Liver (tissue), 9 donors: ENCODE results near the gene CA6. TPM values are rescaled to one million over a fixed set of nuclear protein-coding genes. Genes with fewer than 3 reads are reported as not detected.
"Not testable (repeated sequence)": the region's sequence is repeated elsewhere in the genome, so short reads cannot be mapped to it uniquely, and the experiment has no call there.

Source experiments
- DNase-seq: peaks from one replicate; pipeline ENCODE4 v3.0.0-alpha.2; 2017; ENCODE audit warnings: low spot score
- H3K27ac ChIP-seq, 2 donors: one replicate each; pipeline ENCODE4 v1.7.0; 2013; ENCODE audit warnings: inconsistent platforms in 2 of 2, low read length in 2 of 2, control low read depth in 1 of 2, low read depth in 1 of 2, mild to moderate bottlenecking in 1 of 2
- H3K27me3 ChIP-seq, 4 donors: one replicate each; pipeline versions ENCODE4 v1.6.1 to v1.7.0; 2013; ENCODE audit warnings: low read length in 3 of 4, inconsistent platforms in 1 of 4, mild to moderate bottlenecking in 1 of 4, moderate library complexity in 1 of 4; ENCODE audit not compliant: control insufficient read depth in 4 of 4, insufficient read depth in 4 of 4
- H3K36me3 ChIP-seq, 4 donors: one replicate each; pipeline versions ENCODE4 v1.6.1 to v1.7.0; 2013; ENCODE audit warnings: low read length in 3 of 4, mild to moderate bottlenecking in 3 of 4, low read depth in 1 of 4, moderate library complexity in 1 of 4; ENCODE audit not compliant: control insufficient read depth in 4 of 4, insufficient read depth in 3 of 4
- H3K4me1 ChIP-seq, 4 donors: one replicate each; pipeline versions ENCODE4 v1.6.1 to v1.7.0; 2013; ENCODE audit warnings: low read length in 3 of 4, mild to moderate bottlenecking in 3 of 4, moderate library complexity in 1 of 4; ENCODE audit not compliant: control insufficient read depth in 4 of 4, insufficient read depth in 4 of 4
- H3K4me3 ChIP-seq, 3 donors: one replicate each; pipeline versions ENCODE4 v1.6.1 to v1.7.0; 2013; ENCODE audit warnings: low read length in 3 of 3, control low read depth in 1 of 3, low read depth in 1 of 3, mild to moderate bottlenecking in 1 of 3
- H3K9ac ChIP-seq, 2 donors: one replicate each; pipeline ENCODE4 v1.7.0; 2013; ENCODE audit warnings: low read length in 2 of 2, mild to moderate bottlenecking in 2 of 2, moderate library complexity in 2 of 2, control low read depth in 1 of 2, low read depth in 1 of 2
- H3K9me3 ChIP-seq, 4 donors: one replicate each; pipeline versions ENCODE4 v1.6.1 to v1.7.0; 2013; ENCODE audit warnings: low read length in 3 of 4; ENCODE audit not compliant: control insufficient read depth in 4 of 4
- EGR1 ChIP-seq, 2 donors: IDR thresholded peaks; 2 replicates each; pipeline ENCODE4 v1.6.1; 2016 to 2018; ENCODE audit warnings: antibody characterized with exemption in 2 of 2, low read depth in 2 of 2
- FOXA1 ChIP-seq: IDR thresholded peaks from 2 replicates; pipeline ENCODE4 v1.6.1; 2016; ENCODE audit warnings: antibody characterized with exemption
- FOXA2 ChIP-seq: IDR thresholded peaks from 2 replicates; pipeline ENCODE4 v1.6.1; 2016; ENCODE audit warnings: antibody characterized with exemption
- GABPA ChIP-seq, 2 donors: IDR thresholded peaks in 1 of 2; conservative IDR thresholded peaks in 1 of 2; 2 replicates each; pipeline ENCODE4 v1.6.1; 2016; ENCODE audit warnings: antibody characterized with exemption in 2 of 2, mild to moderate bottlenecking in 1 of 2, moderate library complexity in 1 of 2
- HNF4A ChIP-seq, 2 donors: conservative IDR thresholded peaks; 2 replicates each; pipeline ENCODE4 v1.6.1; 2016; ENCODE audit warnings: antibody characterized with exemption in 2 of 2, mild to moderate bottlenecking in 2 of 2
- HNF4G ChIP-seq: IDR thresholded peaks from 2 replicates; pipeline ENCODE4 v1.6.1; 2016; ENCODE audit warnings: antibody characterized with exemption
- JUND ChIP-seq, 2 donors: IDR thresholded peaks; 2 replicates each; pipeline ENCODE4 v1.6.1; 2016; ENCODE audit warnings: antibody characterized with exemption in 2 of 2
- NR2F2 ChIP-seq: IDR thresholded peaks from 2 replicates; pipeline ENCODE4 v1.6.1; 2016; ENCODE audit warnings: antibody characterized with exemption
- RXRA ChIP-seq, 2 donors: IDR thresholded peaks; 2 replicates each; pipeline ENCODE4 v1.6.1; 2017 to 2018; ENCODE audit warnings: antibody characterized with exemption in 2 of 2, mild to moderate bottlenecking in 1 of 2
- SP1 ChIP-seq: IDR thresholded peaks from 2 replicates; pipeline ENCODE4 v1.6.1; 2018; ENCODE audit warnings: antibody characterized with exemption, mild to moderate bottlenecking
- TAF1 ChIP-seq: conservative IDR thresholded peaks from 2 replicates; pipeline ENCODE4 v1.6.1; 2016; ENCODE audit warnings: antibody characterized with exemption, mild to moderate bottlenecking
- YY1 ChIP-seq: IDR thresholded peaks from 2 replicates; pipeline ENCODE4 v1.6.1; 2016; ENCODE audit warnings: antibody characterized with exemption, mild to moderate bottlenecking
- WGBS: extraction: QIAGEN DNeasy Blood & Tissue Kit; methylation state at CpG from one replicate; pipeline ENCODE4 v1.1.7; 2013; 5-methylcytosine and 5-hydroxymethylcytosine counted together
- polyA plus RNA-seq, 2 donors: library from polyadenylated mRNA; stranded (reverse) in 1 of 2; unstranded in 1 of 2; fragments of 200-250 nt in 1 of 2; fragments of >200 nt in 1 of 2; fragmentation: Nextera tagmentation in 1 of 2; extraction: Ambion mirVana in 1 of 2; gene quantifications; one replicate each; pipeline versions ENCODE4 v1.2.1 to v1.2.3, GENCODE V29; 2013 to 2015
- total RNA-seq, 2 donors: library from RNA; depleted of rRNA; stranded (reverse); fragments of >200 nt; gene quantifications; one replicate each; pipeline ENCODE4 v1.2.3, GENCODE V29; 2014
- TF ChIP-seq, protein P1 (sequence below): IDR thresholded peaks from 2 replicates; pipeline ENCODE4 v1.6.1; 2016; ENCODE audit warnings: antibody characterized with exemption
- TF ChIP-seq, protein P2 (sequence below): IDR thresholded peaks from 2 replicates; pipeline ENCODE4 v1.6.1; 2016; ENCODE audit warnings: antibody characterized with exemption
- TF ChIP-seq, protein P3 (sequence below): IDR thresholded peaks from 2 replicates; pipeline ENCODE4 v1.6.1; 2016; ENCODE audit warnings: antibody characterized with exemption
- donor health status: healthy.
- donor health status: healthy.
- donor health status: healthy.
- donor health status: healthy.
- donor health status: healthy.

The CA6 gene
- total RNA-seq (not detected), polyA plus RNA-seq (not detected)

DNA sequence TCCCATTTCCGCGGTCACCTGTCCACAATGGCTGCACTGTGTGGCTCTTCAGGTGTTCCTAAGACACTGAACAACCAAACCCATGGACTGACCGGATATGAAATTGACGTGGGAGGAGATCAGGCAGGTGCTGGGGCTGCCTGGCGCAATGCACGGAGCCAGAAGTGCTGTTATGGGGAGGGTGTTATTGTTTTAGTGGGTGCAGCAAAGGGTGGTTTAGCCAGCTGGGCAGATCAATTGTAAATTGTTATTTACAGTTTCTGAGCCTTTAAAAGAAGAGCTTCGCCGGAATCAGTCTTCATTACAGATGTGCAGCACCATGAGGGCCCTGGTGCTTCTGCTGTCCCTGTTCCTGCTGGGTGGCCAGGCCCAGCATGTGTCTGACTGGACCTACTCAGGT, at the start of gene CA6:
Gene CA6 (plus strand): TSS at position 301 of the 400 bp plus-strand sequence. CDS start 19 bp downstream, at position 320.
- Histone ChIP-seq H3K27ac (no peak within 1 kb of the TSS), H3K36me3 (no peaks in the 10 kb centered on the region), H3K4me1 (no peaks in the 10 kb centered on the region), H3K27me3 (no peaks in the 10 kb centered on the region), H3K4me3 (no peak within 1 kb of the TSS), H3K9ac (no peak within 1 kb of the TSS), H3K9me3 (no peaks in the 10 kb centered on the region)
- DNase-seq = no peak
- WGBS = 96% methylated on average over 8 of the region's 8 CpGs
- TF ChIP-seq, protein P1, sequence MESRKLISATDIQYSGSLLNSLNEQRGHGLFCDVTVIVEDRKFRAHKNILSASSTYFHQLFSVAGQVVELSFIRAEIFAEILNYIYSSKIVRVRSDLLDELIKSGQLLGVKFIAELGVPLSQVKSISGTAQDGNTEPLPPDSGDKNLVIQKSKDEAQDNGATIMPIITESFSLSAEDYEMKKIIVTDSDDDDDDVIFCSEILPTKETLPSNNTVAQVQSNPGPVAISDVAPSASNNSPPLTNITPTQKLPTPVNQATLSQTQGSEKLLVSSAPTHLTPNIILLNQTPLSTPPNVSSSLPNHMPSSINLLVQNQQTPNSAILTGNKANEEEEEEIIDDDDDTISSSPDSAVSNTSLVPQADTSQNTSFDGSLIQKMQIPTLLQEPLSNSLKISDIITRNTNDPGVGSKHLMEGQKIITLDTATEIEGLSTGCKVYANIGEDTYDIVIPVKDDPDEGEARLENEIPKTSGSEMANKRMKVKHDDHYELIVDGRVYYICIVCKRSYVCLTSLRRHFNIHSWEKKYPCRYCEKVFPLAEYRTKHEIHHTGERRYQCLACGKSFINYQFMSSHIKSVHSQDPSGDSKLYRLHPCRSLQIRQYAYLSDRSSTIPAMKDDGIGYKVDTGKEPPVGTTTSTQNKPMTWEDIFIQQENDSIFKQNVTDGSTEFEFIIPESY = no peak
- TF ChIP-seq JUND (IDR thresholded peaks at IDR 0.05) = no peak
- no peak for TF ChIP-seq FOXA1
- no peak for TF ChIP-seq RXRA (IDR thresholded peaks at IDR 0.05)
- no peak for TF ChIP-seq EGR1 (IDR thresholded peaks at IDR 0.05; ENCODE audit: low read depth in 2 of 2)
- no peak for TF ChIP-seq HNF4A (conservative IDR thresholded peaks at IDR 0.05)
- TF ChIP-seq HNF4G = no peak

DNA sequence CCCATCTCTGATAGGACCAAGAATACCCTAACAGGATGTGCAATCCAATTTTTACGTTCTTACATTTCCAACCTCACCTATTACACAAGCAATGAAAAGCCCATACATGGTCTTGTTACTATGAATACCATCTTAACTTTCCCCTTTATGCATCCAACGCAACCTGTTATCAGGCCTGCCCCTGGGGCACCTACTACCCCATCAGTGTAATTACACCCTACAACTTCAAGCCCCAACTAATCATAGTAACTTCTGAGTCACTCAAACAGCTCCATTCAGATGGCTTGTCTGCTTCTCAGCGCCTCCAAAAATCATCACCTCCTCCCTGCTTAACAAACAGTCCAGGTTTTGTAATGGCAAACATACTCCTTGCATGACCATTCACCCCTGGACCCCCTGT, 48.9 kb upstream of the CA6 start:
- WGBS = 82% methylated on average over 3 of the region's 3 CpGs
- H3K4me1 ChIP-seq, H3K9ac ChIP-seq, H3K4me3 ChIP-seq, H3K27ac ChIP-seq, DNase-seq, H3K36me3 ChIP-seq, H3K9me3 ChIP-seq, H3K27me3 ChIP-seq: not testable (repeated sequence)

DNA sequence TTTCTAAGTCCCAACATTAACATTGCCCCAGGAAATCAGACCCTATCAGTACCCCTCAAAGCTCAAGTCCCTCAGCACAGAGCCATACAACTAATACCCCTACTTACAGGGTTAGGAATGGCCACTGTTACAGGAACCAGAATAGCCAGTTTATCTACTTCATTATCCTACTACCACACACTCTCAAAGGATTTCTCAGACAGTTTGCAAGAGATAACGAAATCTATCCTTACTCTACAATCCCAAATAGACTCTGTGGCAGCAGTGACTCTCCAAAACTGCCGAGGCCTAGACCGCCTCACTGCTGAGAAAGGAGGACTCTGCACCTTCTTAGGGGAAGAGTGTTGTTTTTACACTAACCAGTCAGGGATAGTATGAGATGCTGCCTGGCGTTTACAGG, 48.2 kb upstream of the CA6 start:
- H3K27me3 ChIP-seq, H3K36me3 ChIP-seq, H3K9me3 ChIP-seq, DNase-seq, H3K27ac ChIP-seq, H3K4me3 ChIP-seq, H3K9ac ChIP-seq, H3K4me1 ChIP-seq: not testable (repeated sequence)
- WGBS = 89% methylated on average over 4 of the region's 4 CpGs

DNA sequence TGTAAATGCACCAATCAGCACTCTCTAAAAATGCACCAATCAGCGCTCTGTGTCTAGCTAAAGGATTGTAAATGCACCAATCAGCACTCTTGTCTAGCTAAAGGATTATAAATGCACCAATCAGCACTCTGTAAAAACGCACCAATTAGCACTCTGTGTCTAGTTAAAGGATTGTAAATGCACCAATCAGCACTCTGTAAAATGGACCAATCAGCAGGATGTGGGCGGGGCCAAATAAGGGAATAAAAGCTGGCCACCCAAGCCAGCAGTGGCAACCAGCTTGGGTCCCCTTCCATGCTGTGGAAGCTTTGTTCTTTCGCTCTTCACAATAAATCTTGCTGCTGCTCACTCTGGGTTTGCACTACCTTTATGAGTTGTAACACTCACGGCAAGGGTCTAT, 47.2 kb upstream of the CA6 start:
- WGBS = 92% methylated on average over 5 of the region's 5 CpGs
- H3K36me3 ChIP-seq, H3K4me1 ChIP-seq, DNase-seq, H3K27me3 ChIP-seq, H3K9me3 ChIP-seq, H3K9ac ChIP-seq, H3K4me3 ChIP-seq, H3K27ac ChIP-seq: not testable (repeated sequence)

DNA sequence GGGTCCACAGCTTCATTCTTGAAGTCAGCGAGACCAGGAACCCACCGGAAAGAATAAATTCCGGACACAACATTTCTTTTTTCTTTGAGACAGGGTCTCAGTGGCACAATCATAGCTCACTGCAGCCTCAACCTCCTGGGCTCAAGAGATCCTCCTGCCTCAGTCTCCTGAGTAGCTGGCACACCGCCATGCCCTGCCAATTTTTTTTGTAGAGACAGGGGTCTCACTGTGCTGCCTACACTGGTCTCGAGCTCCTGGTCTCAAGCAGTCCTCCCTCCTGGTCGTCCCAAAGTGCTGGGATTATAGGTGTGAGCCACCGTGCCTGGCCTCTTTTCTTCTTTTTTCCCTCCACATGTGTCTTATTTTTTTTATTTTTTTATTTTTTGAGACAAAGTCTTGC, 46.6 kb upstream of the CA6 start:
- WGBS = 95% methylated on average over 7 of the region's 7 CpGs
- Histone ChIP-seq H3K4me3 (no peak overlapping the region), H3K9me3 (no peaks in the 10 kb centered on the region), H3K4me1 (no peaks in the 10 kb centered on the region), H3K27me3 (no peaks in the 10 kb centered on the region), H3K9ac (no peak overlapping the region), H3K27ac (no peak overlapping the region), H3K36me3 (no peaks in the 10 kb centered on the region)
- no peak for DNase-seq
- no peak for TF ChIP-seq SP1
- TF ChIP-seq EGR1 (IDR thresholded peaks at IDR 0.05; ENCODE audit: low read depth in 2 of 2) = no peak
- TF ChIP-seq, protein P1 = no peak
- TF ChIP-seq, protein P2, sequence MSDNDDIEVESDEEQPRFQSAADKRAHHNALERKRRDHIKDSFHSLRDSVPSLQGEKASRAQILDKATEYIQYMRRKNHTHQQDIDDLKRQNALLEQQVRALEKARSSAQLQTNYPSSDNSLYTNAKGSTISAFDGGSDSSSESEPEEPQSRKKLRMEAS = no peak
- TF ChIP-seq, protein P3, sequence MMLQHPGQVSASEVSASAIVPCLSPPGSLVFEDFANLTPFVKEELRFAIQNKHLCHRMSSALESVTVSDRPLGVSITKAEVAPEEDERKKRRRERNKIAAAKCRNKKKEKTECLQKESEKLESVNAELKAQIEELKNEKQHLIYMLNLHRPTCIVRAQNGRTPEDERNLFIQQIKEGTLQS = no peak
- TF ChIP-seq GABPA (IDR thresholded peaks at IDR 0.05 in 1 of 2, conservative IDR thresholded peaks at IDR 0.05 in 1 of 2) = no peak
- TF ChIP-seq FOXA1 = no peak
- TF ChIP-seq JUND (IDR thresholded peaks at IDR 0.05) = no peak
- no peak for TF ChIP-seq FOXA2
- TF ChIP-seq HNF4A (conservative IDR thresholded peaks at IDR 0.05) = no peak
- no peak for TF ChIP-seq NR2F2
- TF ChIP-seq YY1 = no peak
- TF ChIP-seq TAF1 = no peak
